KMS-11 (cell line): ENCODE measurements around the gene GALNT15.

Experiments
- H2AFZ ChIP-seq: fragments of 200-600 bp; sonication (generic); 2 replicates; pipeline ENCODE4 v1.6.1; 2016; ENCODE audit warnings: antibody characterized with exemption, mixed run types, low read depth
- H3K27ac ChIP-seq: fragments of 200-600 bp; sonication (generic); 2 replicates; pipeline ENCODE4 v1.6.1; 2016; ENCODE audit warnings: mild to moderate bottlenecking, mixed run types
- H3K27me3 ChIP-seq: fragments of 200-600 bp; sonication (generic); 2 replicates; pipeline ENCODE4 v1.6.1; 2017; ENCODE audit warnings: mild to moderate bottlenecking, low read depth, mixed run types, moderate library complexity; ENCODE audit not compliant: insufficient read depth
- H3K36me3 ChIP-seq: fragments of 200-600 bp; sonication (generic); 2 replicates; pipeline ENCODE4 v1.6.1; 2017; ENCODE audit warnings: mild to moderate bottlenecking, mixed run types; ENCODE audit not compliant: insufficient read depth
- H3K4me1 ChIP-seq: fragments of 200-600 bp; sonication (generic); 2 replicates; pipeline ENCODE4 v1.6.1; 2016; ENCODE audit warnings: mild to moderate bottlenecking, low read depth, mixed run types; ENCODE audit not compliant: poor library complexity, severe bottlenecking
- H3K4me2 ChIP-seq: fragments of 200-600 bp; sonication (generic); 2 replicates; pipeline ENCODE4 v1.7.0; 2016; ENCODE audit warnings: mild to moderate bottlenecking, mixed run types
- H3K4me3 ChIP-seq: fragments of 200-600 bp; sonication (generic); IDR thresholded peaks from 2 replicates; pipeline ENCODE4 v1.6.1; 2017; ENCODE audit warnings: low read depth, low read length, mixed read lengths; ENCODE audit not compliant: insufficient read depth
- H3K79me2 ChIP-seq: fragments of 200-600 bp; sonication (generic); 2 replicates; pipeline ENCODE4 v1.6.1; 2016; ENCODE audit warnings: low read depth, mixed run types; ENCODE audit not compliant: insufficient read depth
- H3K9ac ChIP-seq: fragments of 200-600 bp; sonication (generic); 2 replicates; pipeline ENCODE4 v1.6.1; 2016; ENCODE audit warnings: mild to moderate bottlenecking, mixed run types
- H4K20me1 ChIP-seq: fragments of 200-600 bp; sonication (generic); 2 replicates; pipeline ENCODE4 v1.6.1; 2016; ENCODE audit warnings: mild to moderate bottlenecking, mixed run types; ENCODE audit not compliant: insufficient read depth
- CTCF ChIP-seq: fragments of 200-600 bp; sonication (generic); conservative IDR thresholded peaks from 2 replicates; pipeline ENCODE4 v1.6.1; 2017; ENCODE audit warnings: low read depth, mild to moderate bottlenecking, antibody characterized with exemption, low read length, moderate library complexity, mixed read lengths

GALNT15 gene

GRCh38 chr3:16151109-16151508 lies 23.4 kb upstream of the GALNT15 start:
- Histone ChIP-seq H2AFZ (no peak overlapping the region), H3K4me2 (no peak overlapping the region)

GRCh38 chr3:16168211-16168610 lies 6.3 kb upstream of the GALNT15 start:
- H3K36me3 ChIP-seq: no peaks in the 10 kb centered on the region
- H3K9ac ChIP-seq: no peak overlapping the region
- no peak overlapping the region for H3K4me3 ChIP-seq
- no peaks in the 10 kb centered on the region for H3K4me1 ChIP-seq
- H3K27ac ChIP-seq: no peak overlapping the region
- no peaks in the 10 kb centered on the region for H4K20me1 ChIP-seq
- TF ChIP-seq CTCF: no peak
- H2AFZ ChIP-seq: no peak overlapping the region
- H3K27me3 ChIP-seq: no peaks in the 10 kb centered on the region
- H3K79me2 ChIP-seq: no peaks in the 10 kb centered on the region
- H3K4me2 ChIP-seq: no peak overlapping the region

More at GRCh38 chr3:16151109-16151508, 23.4 kb upstream of the GALNT15 start:
- H4K20me1 ChIP-seq: no peaks in the 10 kb centered on the region
- H3K79me2 ChIP-seq: no peaks in the 10 kb centered on the region
- no peaks in the 10 kb centered on the region for H3K36me3 ChIP-seq
- H3K9ac ChIP-seq: no peak overlapping the region
- H3K27ac ChIP-seq: no peak overlapping the region
- no peak for TF ChIP-seq CTCF
- no peaks in the 10 kb centered on the region for H3K4me1 ChIP-seq
- no peak overlapping the region for H3K4me3 ChIP-seq
- no peaks in the 10 kb centered on the region for H3K27me3 ChIP-seq

- Histone ChIP-seq H3K36me3 (no peaks in the 10 kb centered on the region), H3K27me3 (no peaks in the 10 kb centered on the region), H3K4me1 (no peaks in the 10 kb centered on the region), H3K4me3 (no peak overlapping the region), H3K79me2 (no peaks in the 10 kb centered on the region), H4K20me1 (no peaks in the 10 kb centered on the region), H3K4me2 (no peak overlapping the region), H2AFZ (no peak overlapping the region), H3K27ac (no peak overlapping the region), H3K9ac (no peak overlapping the region)
- TF ChIP-seq CTCF: no peak
These were observed 3.5 kb upstream of the GALNT15 start for GRCh38 chr3:16171009-16171408.

- no peaks in the 10 kb centered on the region for H3K27me3 ChIP-seq
- H3K27ac ChIP-seq: no peak overlapping the region
- H2AFZ ChIP-seq: no peak overlapping the region
- no peaks in the 10 kb centered on the region for H4K20me1 ChIP-seq
- no peak overlapping the region for H3K4me3 ChIP-seq
- TF ChIP-seq CTCF: no peak
- H3K9ac ChIP-seq: no peak overlapping the region
- no peak overlapping the region for H3K4me2 ChIP-seq
- H3K36me3 ChIP-seq: no peaks in the 10 kb centered on the region
- H3K79me2 ChIP-seq: no peaks in the 10 kb centered on the region
- H3K4me1 ChIP-seq: no peaks in the 10 kb centered on the region
These were observed 2.7 kb upstream of the GALNT15 start for GRCh38 chr3:16171825-16172224.
